H1 (cell line): ENCODE results near the gene NGEF.

Experiments
- JUN ChIP-seq: IDR thresholded peaks from 2 replicates; pipeline ENCODE4 v1.6.1; 2011; ENCODE audit warnings: low read depth, mild to moderate bottlenecking, improper control_type of control experiment, low read length
- SP1 ChIP-seq: IDR thresholded peaks from 2 replicates; pipeline ENCODE4 v1.6.1; 2011; ENCODE audit warnings: low read depth, low read length

DNA sequence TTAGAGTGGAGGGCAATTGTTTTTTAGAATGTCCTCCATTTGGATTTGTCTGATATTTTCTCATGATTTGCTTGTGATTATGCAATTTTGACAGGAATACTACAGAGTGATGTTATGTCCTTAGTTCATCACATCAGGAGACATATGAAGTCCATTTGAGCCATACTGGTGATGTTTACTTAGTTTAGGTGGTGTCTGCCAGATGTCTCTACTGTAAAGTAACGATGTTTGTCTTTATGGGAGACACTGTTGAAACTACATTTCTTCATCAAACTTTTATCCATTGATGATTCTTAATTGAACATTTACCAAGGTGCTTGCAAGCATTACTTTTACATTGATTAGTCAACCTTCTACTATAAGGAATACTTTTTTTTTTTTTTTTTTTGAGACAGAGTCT lies 147.9 kb downstream of the NGEF start:
- TF ChIP-seq JUN (no peak), SP1 (no peak)
